Activated CD8-positive, alpha-beta T cell treated with anti-CD3 and anti-CD28 coated beads for 36 hours (primary cell): ENCODE measurements around the gene SPSB1. TPM values are rescaled to one million over a fixed set of nuclear protein-coding genes. Genes with fewer than 3 reads are reported as not detected.

Experiments
- ATAC-seq: fragments of 200-7000 bp; cut with Tn5 transposase; one replicate; pipeline ENCODE4 v1.10.0; 2021; ENCODE audit warnings: mild to moderate bottlenecking, moderate library complexity
- CTCF ChIA-PET: fragments of 350-600 bp; sonication (Branson Sonifier 250); formaldehyde crosslinking; loops from one replicate; lab custom pipeline; 2021; ENCODE audit warnings: antibody characterized with exemption; lab: Charles Lee
- POLR2A ChIA-PET: fragments of 350-600 bp; sonication (Branson Sonifier 250); formaldehyde crosslinking; loops from one replicate; lab custom pipeline; 2021; ENCODE audit warnings: antibody characterized with exemption; lab: Charles Lee
- DNase-seq: peaks from one replicate; pipeline ENCODE4 v3.0.0-alpha.2; 2020
- H3K27ac Mint-ChIP-seq: one replicate; pipeline ENCODE4 v1.8.0; 2021; ENCODE audit warnings: mild to moderate bottlenecking, mixed read lengths
- H3K27me3 Mint-ChIP-seq: one replicate; pipeline ENCODE4 v1.8.0; 2021; ENCODE audit warnings: mixed read lengths
- H3K36me3 Mint-ChIP-seq: one replicate; pipeline ENCODE4 v1.8.0; 2021; ENCODE audit warnings: low read depth, mixed read lengths
- H3K4me1 Mint-ChIP-seq: one replicate; pipeline ENCODE4 v1.8.0; 2021; ENCODE audit warnings: low read depth, mixed read lengths
- H3K4me3 Mint-ChIP-seq: one replicate; pipeline ENCODE4 v1.8.0; 2021; ENCODE audit warnings: mild to moderate bottlenecking, moderate library complexity, mixed read lengths
- H3K9me3 Mint-ChIP-seq: one replicate; pipeline ENCODE4 v1.8.0; 2021; ENCODE audit warnings: mixed read lengths
- intact Hi-C: fragments of 100-400 bp; cut with micrococcal nuclease; formaldehyde crosslinking; loops from one replicate; pipeline ENCODE4 v1.10.0; 2022
- total RNA-seq, 2 experiments: library from RNA; stranded (reverse); gene quantifications; one replicate each; pipeline ENCODE4 v1.2.3, GENCODE V29; 2021
- TF ChIP-seq, protein P1 (sequence below): fragments of 200-600 bp; IDR thresholded peaks from one replicate; pipeline ENCODE4 v1.8.0; 2022; ENCODE audit warnings: antibody characterized with exemption, mild to moderate bottlenecking

The SPSB1 gene
- 1 to 10 TPM; 1.1 to 1.5 TPM for total RNA-seq

DNA sequence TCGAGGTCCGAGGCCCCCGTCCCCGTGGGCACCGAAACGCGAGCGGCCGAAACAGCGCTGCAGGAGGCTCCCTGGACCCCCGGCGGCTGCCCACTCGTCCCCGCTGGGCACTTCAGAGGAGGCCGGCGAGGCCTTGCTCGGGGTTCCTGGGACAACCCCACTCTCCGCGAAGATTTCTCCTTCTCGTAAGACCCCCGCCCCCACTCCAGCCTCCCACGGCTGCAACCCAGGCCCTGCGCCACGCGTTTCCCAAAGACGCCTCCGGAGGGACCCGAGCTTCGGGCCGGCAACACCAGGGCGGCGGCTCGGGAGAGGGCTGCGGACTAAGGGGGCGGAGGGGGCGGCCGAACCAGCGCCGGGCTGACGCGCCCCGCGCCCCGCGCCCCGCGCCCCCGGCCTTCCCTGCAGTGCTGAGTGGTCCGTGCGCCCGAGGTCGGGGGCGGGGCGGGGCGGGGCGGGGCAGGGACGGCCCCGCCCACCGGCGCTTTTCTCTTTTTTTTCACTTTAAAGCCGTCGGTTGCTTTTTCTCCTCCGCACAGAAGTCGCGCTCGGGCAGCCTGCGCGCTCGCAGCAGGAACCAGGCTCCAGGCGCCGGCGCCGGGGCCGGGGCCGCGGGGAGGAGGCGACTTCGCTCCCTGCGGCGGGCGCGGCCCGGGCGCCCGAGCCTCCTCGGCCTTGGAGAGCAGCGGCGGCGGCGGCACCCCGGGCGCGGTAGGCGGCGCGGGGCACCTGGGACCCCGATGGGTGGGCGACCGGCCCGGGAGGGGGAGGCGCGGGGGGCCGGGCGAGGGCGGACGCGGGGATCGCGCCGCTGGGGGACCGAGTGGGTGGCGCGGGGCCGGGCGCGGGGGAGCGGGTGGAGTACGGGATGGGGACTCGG, at the start of gene SPSB1:
Gene SPSB1, plus strand, starts transcription at position 534 of the 880 bp plus-strand sequence. CDS start 62,998 bp downstream, outside the sequence.
- CTCF ChIA-PET, result interaction anchor here (0.9 to 5.9 kb wide), 5 partner anchors 22 to 202 kb away, joined by 3 to 129 read pairs (median 4); no protein-coding TSS in a partner anchor
- peaks cover 2% of the 10 kb centered on the region for H3K27me3 Mint-ChIP-seq
- H3K27ac Mint-ChIP-seq, result no peak within 1 kb of the TSS
- ATAC-seq (peak; percentile 57), DNase-seq (peak; percentile 72)
- POLR2A ChIA-PET, result interaction anchor here (0.5 to 1.4 kb wide), 3 partner anchors 13 to 248 kb away, joined by 3 to 4 read pairs (median 3); no protein-coding TSS in a partner anchor
- peaks cover 2% of the 10 kb centered on the region for H3K36me3 Mint-ChIP-seq
- H3K4me3 Mint-ChIP-seq, result peak within 1 kb of the TSS; percentile 30
- H3K9me3 Mint-ChIP-seq, result peaks cover 10% of the 10 kb centered on the region
- intact Hi-C loops, result no loop called here
- H3K4me1 Mint-ChIP-seq, result peaks cover 14% of the 10 kb centered on the region
- TF ChIP-seq, protein P1, sequence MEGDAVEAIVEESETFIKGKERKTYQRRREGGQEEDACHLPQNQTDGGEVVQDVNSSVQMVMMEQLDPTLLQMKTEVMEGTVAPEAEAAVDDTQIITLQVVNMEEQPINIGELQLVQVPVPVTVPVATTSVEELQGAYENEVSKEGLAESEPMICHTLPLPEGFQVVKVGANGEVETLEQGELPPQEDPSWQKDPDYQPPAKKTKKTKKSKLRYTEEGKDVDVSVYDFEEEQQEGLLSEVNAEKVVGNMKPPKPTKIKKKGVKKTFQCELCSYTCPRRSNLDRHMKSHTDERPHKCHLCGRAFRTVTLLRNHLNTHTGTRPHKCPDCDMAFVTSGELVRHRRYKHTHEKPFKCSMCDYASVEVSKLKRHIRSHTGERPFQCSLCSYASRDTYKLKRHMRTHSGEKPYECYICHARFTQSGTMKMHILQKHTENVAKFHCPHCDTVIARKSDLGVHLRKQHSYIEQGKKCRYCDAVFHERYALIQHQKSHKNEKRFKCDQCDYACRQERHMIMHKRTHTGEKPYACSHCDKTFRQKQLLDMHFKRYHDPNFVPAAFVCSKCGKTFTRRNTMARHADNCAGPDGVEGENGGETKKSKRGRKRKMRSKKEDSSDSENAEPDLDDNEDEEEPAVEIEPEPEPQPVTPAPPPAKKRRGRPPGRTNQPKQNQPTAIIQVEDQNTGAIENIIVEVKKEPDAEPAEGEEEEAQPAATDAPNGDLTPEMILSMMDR, result no peak

DNA sequence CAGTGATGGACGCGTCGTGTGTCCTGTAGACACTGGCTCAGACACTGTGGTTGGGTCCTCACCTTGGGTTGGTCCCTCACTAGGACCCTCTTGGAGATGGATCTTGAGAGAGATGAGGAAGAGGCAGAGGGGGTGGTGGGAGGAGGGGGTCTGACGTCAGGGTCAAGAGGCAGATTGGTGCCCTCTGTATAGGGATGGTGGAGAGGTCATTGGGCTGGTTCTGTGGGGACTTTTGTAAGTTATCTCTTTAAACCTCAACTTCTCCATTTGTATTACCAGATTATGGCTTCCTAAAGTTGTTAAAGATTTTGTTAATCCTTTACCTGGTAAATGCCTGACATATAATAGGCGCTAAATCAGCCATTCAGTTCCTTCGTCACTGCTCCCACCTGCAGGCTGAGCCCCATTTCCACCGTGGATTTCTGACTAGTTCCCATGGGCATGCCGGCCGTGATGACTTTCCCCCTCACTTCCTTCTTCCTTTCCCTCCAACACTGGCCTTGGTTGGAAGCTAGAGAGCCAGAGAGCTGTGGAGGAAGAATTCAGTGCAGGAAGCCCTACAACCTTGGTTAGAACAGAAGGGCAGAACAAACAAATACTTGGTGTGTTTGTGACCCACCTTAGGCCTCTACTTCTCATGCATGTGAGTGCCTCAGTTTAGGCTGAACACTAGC, 49.5 kb upstream of the SPSB1 start:
- no peak overlapping the region for H3K4me3 Mint-ChIP-seq
- no peak for DNase-seq
- no peaks in the 10 kb centered on the region for H3K27me3 Mint-ChIP-seq
- H3K27ac Mint-ChIP-seq, result no peak overlapping the region
- H3K9me3 Mint-ChIP-seq, result no peaks in the 10 kb centered on the region
- CTCF ChIA-PET, result interaction anchor here (0.6 to 1.4 kb wide), 3 partner anchors 10 to 74 kb away, joined by 3 to 4 read pairs (median 3); no protein-coding TSS in a partner anchor
- H3K36me3 Mint-ChIP-seq, result peaks cover 3% of the 10 kb centered on the region
- H3K4me1 Mint-ChIP-seq, result peaks cover 41% of the 10 kb centered on the region
- intact Hi-C loops, result no loop called here
- TF ChIP-seq, protein P1, result no peak
- POLR2A ChIA-PET, result interaction anchor here (0.8 to 1.5 kb wide), 2 partner anchors 8 to 10 kb away, joined by 4 to 5 read pairs; partner anchors contain the start of gene H6PD
- ATAC-seq, result no peak

- H3K36me3 Mint-ChIP-seq, result peaks cover 3% of the 10 kb centered on the region
- H3K4me1 Mint-ChIP-seq, result peaks cover 29% of the 10 kb centered on the region
- ATAC-seq, result no peak
- POLR2A ChIA-PET, result interaction anchor here (0.8 to 1.5 kb wide), 2 partner anchors 9 to 11 kb away, joined by 4 to 5 read pairs; partner anchors contain the start of gene H6PD
- TF ChIP-seq, protein P1, result no peak
- no peaks in the 10 kb centered on the region for H3K9me3 Mint-ChIP-seq
- intact Hi-C loops, result no loop called here
- CTCF ChIA-PET, result interaction anchor here (0.9 to 1.6 kb wide), 6 partner anchors 22 to 251 kb away, joined by 3 to 7 read pairs (median 4); no protein-coding TSS in a partner anchor
- DNase-seq, result no peak
- H3K27ac Mint-ChIP-seq, result no peak overlapping the region
- H3K4me3 Mint-ChIP-seq, result no peak overlapping the region
- no peaks in the 10 kb centered on the region for H3K27me3 Mint-ChIP-seq
Observed at GRCh38 chr1:9244501-9245229, 48.0 kb upstream of the SPSB1 start.

- CTCF ChIA-PET, result interaction anchor here (1.1 to 1.6 kb wide), 4 partner anchors 22 to 133 kb away, joined by 3 to 7 read pairs (median 4); no protein-coding TSS in a partner anchor
- peaks cover 3% of the 10 kb centered on the region for H3K36me3 Mint-ChIP-seq
- peaks cover 23% of the 10 kb centered on the region for H3K4me1 Mint-ChIP-seq
- no peaks in the 10 kb centered on the region for H3K27me3 Mint-ChIP-seq
- DNase-seq (no peak), ATAC-seq (no peak)
- no peaks in the 10 kb centered on the region for H3K9me3 Mint-ChIP-seq
- POLR2A ChIA-PET, result interaction anchor here (0.7 to 1.5 kb wide), 2 partner anchors 9 to 10 kb away, joined by 3 to 5 read pairs; partner anchors contain the start of gene H6PD
- intact Hi-C loops, result no loop called here
- TF ChIP-seq, protein P1, result no peak
- no peak overlapping the region for H3K4me3 Mint-ChIP-seq
- H3K27ac Mint-ChIP-seq, result no peak overlapping the region
Observed at GRCh38 chr1:9245230-9245619, 47.5 kb upstream of the SPSB1 start.
